HT-29 (cell line): ENCODE data around the gene CDKL4. TPM values are rescaled to one million over a fixed set of nuclear protein-coding genes. Genes with fewer than 3 reads are reported as not detected.
"Not testable (repeated sequence)": the region's sequence is repeated elsewhere in the genome, so short reads cannot be mapped to it uniquely, and the experiment has no call there.

Experiments used
- DNase-seq: peaks from one replicate; pipeline ENCODE4 v3.0.0-alpha.2; 2015; ENCODE audit warnings: low spot score
- small RNA-seq: library from RNA; depleted of rRNA; stranded (forward); fragments of <200 nt; gene quantifications from one replicate; pipeline ENCODE3, GENCODE V24; 2014
- total RNA-seq: library from RNA; depleted of rRNA; stranded (reverse); fragments of >200 nt; shearing (Covaris generic); gene quantifications from 2 replicates; pipeline ENCODE4 v1.2.3, GENCODE V29; 2014; rRNA removed

CDKL4 gene
- total RNA-seq, 1 experiment from 2014 or later = not detected

DNA sequence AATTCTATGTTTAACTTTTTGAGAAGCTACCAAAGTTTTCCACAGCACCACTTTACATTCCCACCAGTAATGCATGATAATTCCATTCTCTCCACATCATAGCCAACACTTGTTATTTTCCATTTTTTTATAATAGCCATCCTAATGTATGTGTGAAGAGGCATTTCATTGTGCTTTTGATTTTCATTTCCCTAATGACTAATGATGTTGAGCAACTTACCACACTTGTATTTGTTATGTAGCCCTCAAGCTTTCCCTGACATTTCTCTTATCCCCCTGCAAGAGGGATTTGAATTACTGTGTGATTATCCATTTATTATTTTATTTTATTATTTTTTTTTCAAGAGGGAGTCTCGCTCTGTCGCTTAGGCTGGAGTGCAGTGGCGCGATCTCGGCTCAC lies 99.4 kb downstream of the CDKL4 start:
- DNase-seq = no peak

DNA sequence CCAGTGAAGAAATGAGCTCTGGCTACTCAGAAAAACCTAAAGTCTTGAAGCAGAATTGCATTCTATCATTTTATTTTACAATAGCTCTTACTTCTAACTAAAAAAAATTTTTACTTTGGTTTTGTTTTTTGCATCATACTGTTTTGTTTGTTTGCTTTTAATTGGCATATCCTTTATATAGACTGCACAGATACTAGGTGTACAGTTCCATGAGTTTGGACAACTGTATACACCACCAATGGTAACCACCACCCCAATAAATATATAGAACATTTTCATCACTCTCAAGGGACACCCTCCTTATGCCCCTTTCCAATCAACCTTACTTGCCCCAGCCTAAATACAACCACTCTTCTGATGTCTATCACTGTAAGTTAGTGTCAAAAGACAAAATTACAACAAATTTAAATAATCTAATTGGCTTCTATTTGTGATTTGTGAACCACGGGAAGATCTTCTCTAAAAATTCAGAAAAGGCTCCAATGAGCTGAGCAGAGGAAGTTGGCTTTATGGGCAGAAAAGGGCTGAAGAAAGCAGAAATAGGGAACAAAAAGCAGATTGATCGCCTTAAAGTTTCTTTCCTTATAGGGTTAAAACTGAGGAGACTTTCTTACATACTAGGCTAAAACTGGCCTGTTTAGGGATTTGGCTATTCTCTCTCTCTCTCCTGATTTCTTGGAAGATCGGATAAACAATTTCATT lies 100.7 kb downstream of the CDKL4 start:
- DNase-seq = no peak

DNA sequence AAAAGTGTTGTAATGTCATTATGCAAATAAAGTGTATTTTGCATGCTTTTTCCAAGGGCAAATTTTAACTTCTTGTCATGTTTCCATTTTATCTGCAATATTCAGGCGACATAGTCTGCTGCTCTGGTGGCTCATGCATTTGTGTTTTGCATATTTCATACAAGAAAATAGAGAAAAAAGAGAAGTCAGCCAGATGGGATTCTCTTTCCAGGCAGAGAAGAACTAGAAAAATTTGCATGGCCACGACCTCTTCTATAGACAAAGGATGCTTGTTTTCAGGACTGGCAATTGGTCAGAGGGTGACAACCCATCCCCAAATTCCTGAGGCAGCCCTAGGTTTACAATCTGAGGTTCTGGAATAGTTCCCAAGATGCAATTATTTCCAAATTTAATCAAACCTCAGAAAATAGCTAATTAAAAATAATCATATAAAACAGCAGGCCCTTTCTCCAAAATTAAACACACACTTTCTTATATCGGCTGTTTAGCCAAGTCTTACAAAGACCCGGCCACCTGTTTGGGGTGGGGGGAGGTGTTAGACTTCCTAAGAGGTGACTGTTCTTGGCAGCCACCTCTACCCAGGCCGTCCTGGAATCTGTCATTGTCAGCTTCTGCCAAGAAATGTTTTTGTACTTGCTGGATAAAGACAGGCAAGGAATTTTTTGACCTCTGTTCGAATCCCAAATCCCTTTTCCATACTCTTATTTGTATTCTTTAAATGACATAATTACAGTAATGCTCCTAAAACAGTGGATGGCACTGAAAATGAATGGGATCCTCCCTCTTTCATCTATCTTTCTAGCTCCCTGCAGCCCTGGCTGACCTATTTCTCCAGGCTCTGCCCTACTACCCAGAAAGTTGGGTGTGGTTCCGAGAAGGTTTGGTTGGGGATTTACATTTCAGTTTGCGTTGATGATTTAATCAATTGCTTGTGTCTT lies 102.2 kb downstream of the CDKL4 start:
- no peak for DNase-seq

DNA sequence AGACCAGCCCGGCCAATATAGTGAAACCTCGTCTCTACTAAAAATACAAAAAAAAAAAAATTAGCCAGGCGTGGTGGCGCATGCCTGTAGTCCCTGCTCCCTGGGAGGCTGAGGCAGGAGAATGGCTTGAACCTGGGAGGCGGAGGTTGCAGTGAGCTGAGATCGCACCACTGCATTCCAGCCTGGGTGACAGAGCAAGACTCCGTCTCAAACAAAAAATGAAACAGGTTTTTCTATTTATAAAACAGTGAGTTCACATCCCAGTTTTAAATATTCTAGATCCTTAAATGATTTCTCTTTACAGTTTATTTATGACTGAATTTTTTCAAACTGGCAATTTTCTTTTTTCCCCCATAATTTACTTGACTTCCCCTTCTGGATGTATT lies 102.8 kb downstream of the CDKL4 start:
- DNase-seq = not testable (repeated sequence)

DNA sequence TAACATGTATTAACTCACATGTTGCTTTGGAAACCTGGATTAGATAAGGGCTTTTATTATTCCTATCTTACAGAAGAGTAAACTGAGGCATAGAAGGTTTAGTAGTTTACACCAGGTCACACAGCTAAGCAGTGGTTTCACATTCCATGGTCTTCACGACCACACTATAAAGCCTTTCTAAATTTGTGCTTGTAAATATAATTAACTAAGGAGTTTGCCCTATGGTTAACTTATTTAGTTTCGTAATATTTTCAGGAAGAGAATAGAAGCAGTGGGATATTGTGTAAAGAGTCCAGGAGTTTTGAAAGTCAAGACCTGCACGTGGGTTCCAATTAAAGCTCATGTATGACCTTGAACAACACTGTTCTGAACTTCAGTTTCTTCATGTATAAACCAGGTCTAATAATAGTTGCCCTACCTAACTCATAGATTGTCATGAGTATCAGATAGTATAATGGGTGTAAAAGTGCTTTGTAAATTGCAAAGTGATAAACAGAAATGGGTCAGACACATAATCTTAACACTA lies 103.4 kb downstream of the CDKL4 start:
- DNase-seq = no peak

DNA sequence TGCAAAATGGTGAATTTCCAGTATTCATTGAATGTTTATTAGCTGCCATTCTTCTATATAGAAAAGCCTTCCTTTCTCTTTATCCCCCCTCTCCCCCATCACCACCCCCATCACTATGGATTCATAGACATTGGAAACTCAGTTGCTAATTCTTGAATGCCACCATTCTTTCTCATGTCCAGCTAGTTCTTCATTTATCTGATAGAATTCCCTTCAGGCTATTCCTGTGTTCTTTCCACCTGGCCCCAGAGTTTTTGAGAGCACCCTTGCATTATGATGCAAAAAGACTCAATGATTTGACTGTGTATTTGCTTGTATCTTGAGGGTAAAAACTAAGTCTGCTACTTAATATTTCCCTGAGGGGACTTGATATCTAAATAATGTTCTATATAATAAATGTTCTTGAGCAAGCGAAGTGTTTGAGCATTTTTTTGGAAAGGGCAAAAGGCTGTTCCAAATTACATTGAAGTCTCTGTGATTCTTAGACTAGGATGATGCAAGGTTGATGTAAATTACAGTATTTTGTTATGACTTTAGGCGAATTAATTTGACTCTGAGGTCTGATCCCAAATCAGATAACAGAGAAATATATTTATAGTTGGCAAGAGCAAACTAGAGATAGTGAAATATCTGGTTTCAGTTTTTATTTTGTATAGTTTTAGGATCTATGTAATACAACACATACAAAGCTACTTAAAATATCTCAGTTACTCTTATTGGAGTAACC lies 104.1 kb downstream of the CDKL4 start:
- no peak for DNase-seq

DNA sequence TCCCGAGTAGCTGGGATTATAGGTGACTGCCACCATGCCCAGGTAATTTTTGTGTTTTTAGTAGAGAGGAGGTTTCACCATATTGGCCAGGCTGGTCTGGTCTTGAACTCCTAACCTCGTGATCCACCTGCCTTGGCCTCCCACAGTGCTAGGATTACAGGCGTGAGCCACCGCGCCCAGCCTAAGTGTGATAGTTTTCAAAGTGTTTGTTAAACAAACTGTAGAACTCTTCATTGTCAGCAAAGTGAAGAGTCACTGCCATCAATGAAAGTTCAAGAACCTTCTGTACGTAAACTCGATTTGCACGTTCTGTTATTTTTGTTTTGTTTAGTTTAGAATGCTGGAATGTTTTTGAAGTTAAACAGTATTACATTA lies 104.9 kb downstream of the CDKL4 start:
- DNase-seq = no peak

DNA sequence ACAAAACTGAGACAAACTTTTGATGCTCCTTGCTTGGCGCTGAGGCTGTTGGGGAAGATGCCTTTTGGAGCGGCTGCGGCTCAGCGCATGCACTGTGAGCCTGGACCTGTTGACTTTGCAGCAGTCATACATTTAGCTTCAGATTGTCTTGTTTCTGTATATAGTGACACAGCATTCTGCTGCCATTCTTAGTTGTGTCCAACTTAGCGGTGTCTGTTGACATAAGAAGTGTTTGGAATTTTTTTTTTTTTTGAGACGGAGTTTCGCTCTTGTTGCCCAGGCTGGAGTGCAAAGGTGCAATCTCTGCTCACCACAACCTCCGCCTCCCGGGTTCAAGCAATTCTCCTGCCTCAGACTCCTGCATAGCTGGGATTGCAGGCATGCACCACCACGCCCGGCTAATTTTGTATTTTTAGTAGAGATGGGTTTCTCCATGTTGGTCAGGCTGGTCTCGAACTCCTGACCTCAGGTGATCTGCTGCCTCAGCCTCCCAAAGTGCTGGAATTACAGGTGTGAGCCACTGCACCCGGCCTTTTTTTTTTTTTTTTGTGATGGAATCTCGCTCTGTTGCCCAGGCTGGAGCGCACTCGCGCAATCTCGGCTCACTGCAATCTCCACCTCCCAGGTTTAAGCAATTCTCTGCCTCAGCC lies 105.5 kb downstream of the CDKL4 start:
- not testable (repeated sequence) for DNase-seq

DNA sequence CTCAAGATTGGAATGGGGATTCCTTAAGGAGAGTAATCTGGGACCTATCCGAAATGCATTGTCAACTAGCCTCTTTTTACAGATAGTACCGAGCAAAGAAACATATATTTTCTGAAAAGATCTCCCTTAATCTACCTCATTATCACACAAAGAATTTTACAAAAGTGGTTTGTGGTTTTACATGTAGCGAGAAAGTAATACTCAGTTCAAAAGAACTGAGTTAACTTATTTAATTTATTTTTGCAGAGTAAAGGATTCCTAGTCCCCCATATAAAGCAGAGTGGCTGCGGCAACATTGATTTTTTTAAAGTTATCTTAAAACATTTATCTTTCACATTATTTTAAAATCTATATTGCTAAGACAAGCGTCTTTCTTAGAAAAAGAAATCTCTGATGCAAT lies 107.0 kb downstream of the CDKL4 start:
- no peak for DNase-seq

DNA sequence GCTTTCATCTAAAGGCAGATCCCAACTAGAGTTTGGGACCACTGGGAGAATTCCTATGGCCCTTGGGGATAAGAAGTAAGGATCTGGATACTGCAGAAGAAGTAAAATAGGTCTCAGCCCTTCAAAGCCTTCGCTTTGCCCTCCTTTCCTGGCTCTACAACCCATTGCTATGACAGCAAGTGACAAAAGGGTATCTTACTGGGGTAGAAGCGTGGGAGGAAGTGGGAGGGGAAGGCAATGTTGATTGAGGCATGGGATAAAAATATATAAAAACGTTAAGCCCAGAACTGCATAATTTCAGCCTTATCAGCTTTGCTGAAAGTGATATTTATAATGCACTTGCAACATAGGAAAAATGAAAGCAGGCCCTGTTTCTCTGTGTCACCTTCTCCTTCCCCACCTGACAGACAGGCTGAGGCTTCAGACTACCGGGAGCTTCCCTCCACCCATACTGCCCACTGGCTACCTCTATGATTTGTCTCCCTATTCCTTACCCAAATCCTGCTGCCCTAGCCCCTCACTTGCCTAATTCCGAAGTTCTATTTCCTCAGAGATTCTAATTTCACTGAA lies 108.0 kb downstream of the CDKL4 start:
- no peak for DNase-seq

DNA sequence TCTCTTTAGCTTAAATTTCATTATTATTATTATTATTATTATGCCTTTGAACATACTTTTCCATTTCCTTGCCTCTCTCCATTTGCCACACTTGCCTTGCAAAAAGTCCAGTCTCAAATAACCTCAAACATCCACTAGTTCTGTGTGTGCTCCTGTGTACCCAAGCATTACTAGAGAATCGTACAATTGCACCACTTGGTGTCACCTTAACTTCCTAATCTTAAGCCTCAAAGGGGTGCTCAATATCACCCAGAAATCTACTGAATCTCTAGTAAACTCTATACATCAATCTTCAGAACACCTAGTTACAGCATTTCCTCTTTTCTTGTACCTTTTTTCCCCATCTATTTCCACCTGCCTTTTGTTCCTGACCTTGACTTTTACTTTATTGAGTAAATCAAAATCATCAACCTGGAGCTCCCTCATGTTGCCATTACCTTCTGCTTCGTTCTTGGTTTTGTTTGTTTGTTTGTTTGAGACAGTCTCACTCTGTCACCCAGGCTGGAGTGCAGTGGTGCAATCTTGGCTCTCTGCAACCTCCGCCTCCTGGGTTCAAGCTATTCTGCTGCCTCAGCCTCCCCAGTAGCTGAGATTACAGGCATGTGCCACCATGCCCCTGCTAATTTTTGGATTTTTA lies 110.4 kb downstream of the CDKL4 start:
- no peak for DNase-seq

DNA sequence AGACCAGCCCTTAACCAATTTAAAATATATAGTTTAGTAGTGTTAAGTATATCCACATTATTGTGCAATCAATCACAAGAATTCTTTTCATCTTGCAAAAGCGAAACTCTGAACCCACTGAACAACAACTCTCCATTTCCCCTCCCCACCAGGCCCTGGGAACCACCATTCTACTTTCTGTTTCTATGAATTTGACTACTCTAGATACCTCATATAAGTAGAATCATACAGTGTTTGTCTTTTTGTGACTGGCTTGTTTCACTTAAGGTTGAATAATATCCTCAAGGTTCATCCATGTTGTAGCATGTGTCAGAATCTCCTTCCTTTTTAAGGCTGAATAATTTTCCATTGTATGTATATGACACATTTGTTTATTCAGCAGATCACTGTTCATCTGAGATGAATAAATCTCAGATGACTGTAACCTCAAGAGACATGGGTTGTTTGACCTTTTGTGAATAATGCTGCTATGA lies 114.8 kb downstream of the CDKL4 start:
- no peak for DNase-seq

DNA sequence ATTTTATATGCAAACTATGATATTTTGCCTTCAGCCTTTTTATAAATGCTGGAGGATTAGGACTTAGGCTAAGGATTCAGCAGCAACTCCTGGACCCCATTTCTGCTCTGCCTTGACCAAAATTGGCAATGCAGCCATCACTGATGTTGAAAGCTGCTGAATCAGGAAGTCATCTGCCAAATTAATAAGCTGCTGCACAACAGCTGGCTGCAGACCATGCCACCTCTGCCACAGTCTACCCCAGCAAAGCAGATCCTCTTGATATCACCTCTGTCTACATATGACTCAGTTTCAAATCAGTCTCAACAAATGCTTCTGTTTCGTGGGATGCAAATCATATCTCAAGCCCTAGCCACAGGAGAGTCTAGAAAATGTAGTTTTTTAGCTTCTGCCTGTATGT lies 115.8 kb downstream of the CDKL4 start:
- DNase-seq = no peak

Small RNAs within 50 kb of the gene (small RNA-seq; reads per million reads assigned to genes)
- not detected for gene RF00019
- not detected for gene RF00272

Other genes with a start within 250 kb of the CDKL4 start
- gene SOS1, start 122.9 kb downstream of the CDKL4 start, total RNA-seq = 4.8 and 11.5 TPM in 2 replicates
- 44.8 and 50.5 TPM in 2 replicates for gene MAP4K3, start 193.3 kb upstream of the CDKL4 start, total RNA-seq